HFFc6 (cell line): Measurements from ENCODE around the gene INPP4B. TPM values are rescaled to one million over a fixed set of nuclear protein-coding genes. Genes with fewer than 3 reads are reported as not detected.

Source experiments
- DNase-seq: peaks from one replicate; pipeline ENCODE4 v3.0.0-alpha.2; 2018
- H3K27ac Mint-ChIP-seq: 2 replicates; pipeline ENCODE4 v1.8.0; 2020; ENCODE audit warnings: mild to moderate bottlenecking, mixed read lengths
- H3K27me3 Mint-ChIP-seq: 2 replicates; pipeline ENCODE4 v1.8.0; 2021; ENCODE audit warnings: mild to moderate bottlenecking, moderate library complexity, mixed read lengths; ENCODE audit not compliant: insufficient read depth
- H3K36me3 Mint-ChIP-seq: 2 replicates; pipeline ENCODE4 v1.8.0; 2021; ENCODE audit warnings: low read depth, mixed read lengths
- H3K4me1 Mint-ChIP-seq: 2 replicates; pipeline ENCODE4 v1.8.0; 2020; ENCODE audit warnings: low read depth, mixed read lengths
- H3K4me3 Mint-ChIP-seq: 2 replicates; pipeline ENCODE4 v1.8.0; 2020; ENCODE audit warnings: mild to moderate bottlenecking, moderate library complexity, mixed read lengths
- H3K9me3 Mint-ChIP-seq: 2 replicates; pipeline ENCODE4 v1.8.0; 2020; ENCODE audit warnings: mild to moderate bottlenecking, mixed read lengths
- CTCF ChIP-seq: fragments of 200-600 bp; sonication (generic); IDR thresholded peaks from 2 replicates; pipeline ENCODE4 v1.5.0; 2021; ENCODE audit warnings: antibody characterized with exemption, mild to moderate bottlenecking
- total RNA-seq, 6 experiments: library from RNA; stranded (reverse); fragmentation: NEBNext Ultra II Directional; extraction: Animal tissue kit (Norgen Biotek cat#: 25700); gene quantifications; 2 replicates in 1 of 6; 3 replicates in 5 of 6; pipeline ENCODE4 v1.2.3, GENCODE V29; 2021

The INPP4B gene
- total RNA-seq, 6 experiments from 2014 or later, result 36.1 to 48.9 (median 40.1) TPM

GRCh38 chr4:142361981-142362380, 484.1 kb downstream of the INPP4B start:
- peaks cover 65% of the 10 kb centered on the region for H3K4me1 Mint-ChIP-seq
- H3K27ac Mint-ChIP-seq, result no peak overlapping the region
- no peaks in the 10 kb centered on the region for H3K27me3 Mint-ChIP-seq
- DNase-seq, result no peak
- H3K4me3 Mint-ChIP-seq, result no peak overlapping the region
- no peak for TF ChIP-seq CTCF
- H3K36me3 Mint-ChIP-seq, result peaks cover 18% of the 10 kb centered on the region
- H3K9me3 Mint-ChIP-seq, result no peaks in the 10 kb centered on the region

- Mint-ChIP-seq H3K27me3 (no peaks in the 10 kb centered on the region), H3K27ac (no peak overlapping the region), H3K36me3 (peaks cover 28% of the 10 kb centered on the region), H3K4me3 (no peak overlapping the region), H3K4me1 (peaks cover 65% of the 10 kb centered on the region), H3K9me3 (no peaks in the 10 kb centered on the region)
- no peak for TF ChIP-seq CTCF
- no peak for DNase-seq
These were observed 485.4 kb downstream of the INPP4B start for GRCh38 chr4:142360657-142361056.

- Mint-ChIP-seq H3K36me3 (peaks cover 32% of the 10 kb centered on the region), H3K4me1 (peaks cover 65% of the 10 kb centered on the region), H3K27ac (peak overlapping the region; percentile 23; the same call in 1 of the 2 replicates), H3K4me3 (no peak overlapping the region), H3K27me3 (no peaks in the 10 kb centered on the region), H3K9me3 (no peaks in the 10 kb centered on the region)
- TF ChIP-seq CTCF, result no peak
- DNase-seq, result no peak
These were observed 487.4 kb downstream of the INPP4B start for GRCh38 chr4:142358656-142359055.

DNA sequence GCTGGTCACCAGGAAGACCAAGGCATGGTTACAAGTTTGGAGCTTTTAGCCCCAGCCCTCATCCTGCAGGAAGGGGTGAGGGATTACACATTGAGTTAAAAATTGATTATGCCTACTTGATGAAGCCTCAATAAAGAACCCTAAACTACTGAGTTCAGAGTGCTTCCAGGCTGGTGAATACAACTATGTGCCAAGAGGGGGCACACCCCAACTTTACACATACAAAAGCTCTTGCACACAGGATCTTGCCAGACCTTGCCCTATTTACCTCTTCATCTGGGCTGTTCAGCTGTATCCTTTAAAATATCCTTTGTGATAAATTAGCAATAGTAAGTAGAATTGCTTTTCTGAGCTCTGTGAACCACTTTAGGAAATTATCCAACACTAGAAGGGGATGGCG, 489.3 kb downstream of the INPP4B start:
- H3K27ac Mint-ChIP-seq, result peak overlapping the region; percentile 21; the same call in 1 of the 2 replicates
- TF ChIP-seq CTCF, result 0 out of 2 replicates have a peak, but pooled peaks have one; percentile 14
- no peaks in the 10 kb centered on the region for H3K9me3 Mint-ChIP-seq
- no peak overlapping the region for H3K4me3 Mint-ChIP-seq
- peaks cover 23% of the 10 kb centered on the region for H3K36me3 Mint-ChIP-seq
- no peaks in the 10 kb centered on the region for H3K27me3 Mint-ChIP-seq
- H3K4me1 Mint-ChIP-seq, result peaks cover 75% of the 10 kb centered on the region
- DNase-seq, result no peak

DNA sequence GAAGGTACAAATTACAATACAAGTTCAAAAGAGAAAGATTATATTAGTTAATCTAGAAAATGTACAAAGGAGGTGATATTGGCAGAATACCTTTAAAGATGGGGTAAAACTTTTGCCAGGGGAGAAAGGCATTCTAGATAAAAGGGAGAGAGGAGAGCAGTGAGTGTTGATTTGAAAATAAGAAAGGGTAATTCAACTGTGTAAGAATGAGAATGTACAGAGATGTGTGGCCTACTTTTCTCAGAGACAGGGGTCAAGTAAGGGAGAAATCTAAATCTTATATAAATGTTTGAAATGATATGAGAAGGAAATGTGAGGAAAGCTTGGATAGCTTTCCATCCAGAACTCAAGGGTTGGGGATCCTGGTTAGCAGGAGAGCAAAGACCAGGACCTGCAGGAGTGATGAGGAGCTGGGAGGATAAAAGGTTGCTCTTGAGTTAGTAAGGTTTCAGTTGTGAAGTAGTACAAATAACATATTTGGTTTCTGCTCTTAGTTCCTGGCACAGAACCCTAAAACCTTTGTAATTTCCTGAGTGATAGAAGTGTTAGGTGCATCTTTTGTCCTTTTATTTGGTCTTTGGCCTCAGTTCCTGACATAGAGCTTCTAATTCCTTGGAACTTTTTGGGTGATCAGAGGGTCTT, 489.9 kb downstream of the INPP4B start:
- Mint-ChIP-seq H3K27me3 (no peaks in the 10 kb centered on the region), H3K27ac (peak overlapping the region; percentile 79), H3K4me3 (peak overlapping the region; percentile 17; the same call in 1 of the 2 replicates), H3K4me1 (peaks cover 78% of the 10 kb centered on the region), H3K36me3 (peaks cover 20% of the 10 kb centered on the region), H3K9me3 (no peaks in the 10 kb centered on the region)
- TF ChIP-seq CTCF, result no peak
- DNase-seq, result no peak
